HG02642 (cell line): Measurements from ENCODE around the gene TRAPPC12.
"Not testable (repeated sequence)": the region's sequence is repeated elsewhere in the genome, so short reads cannot be mapped to it uniquely, and the experiment has no call there.

Experiments used
- ATAC-seq: cut with Tn5 transposase; IDR thresholded peaks from one replicate; pipeline ENCODE4 v1.9.1; 2021; ENCODE audit warnings: mild to moderate bottlenecking; ENCODE audit not compliant: unreplicated experiment, poor library complexity

TRAPPC12 gene

GRCh38 chr2:3451169-3451568 is 71.7 kb downstream of the TRAPPC12 start:
- no peak for ATAC-seq

DNA sequence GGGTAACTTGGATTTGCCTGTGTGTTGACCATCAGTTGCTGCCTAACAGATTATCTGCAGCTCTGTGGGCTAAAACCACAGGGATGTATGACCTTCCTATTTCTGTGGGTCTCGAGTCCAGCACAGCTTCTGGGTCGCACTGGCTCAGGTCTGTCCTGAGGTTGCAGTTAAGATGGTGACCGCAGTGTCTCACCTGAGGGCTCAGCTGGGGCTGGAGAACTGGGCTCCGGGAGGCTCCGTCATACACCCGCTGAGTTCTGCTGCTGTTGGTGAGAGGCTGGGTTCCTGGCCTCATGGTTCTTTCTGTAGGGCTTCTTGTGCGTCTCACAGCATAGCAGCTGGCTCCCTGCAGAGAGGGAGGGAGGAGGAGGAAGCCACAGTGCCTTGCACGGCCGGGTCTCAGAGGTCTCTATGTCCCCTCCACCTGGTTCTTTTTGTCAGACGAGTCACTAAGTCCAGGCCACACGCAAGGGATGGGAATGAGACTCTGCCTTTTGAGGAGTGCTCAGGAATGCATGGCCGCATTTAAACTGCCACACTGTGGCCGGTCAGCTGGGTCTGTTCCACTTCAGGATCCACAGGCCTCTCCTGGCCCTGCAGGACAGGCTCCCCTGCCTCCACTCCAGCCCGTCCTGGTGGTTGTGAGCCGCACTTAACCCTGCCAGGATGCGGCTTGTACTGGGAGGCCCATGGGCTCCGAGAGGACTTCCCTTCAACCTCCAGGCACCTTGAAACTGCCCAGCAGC is 72.6 kb downstream of the TRAPPC12 start:
- ATAC-seq, result no peak

- no peak for ATAC-seq
Measured at GRCh38 chr2:3453190-3453999, 73.9 kb downstream of the TRAPPC12 start.

DNA sequence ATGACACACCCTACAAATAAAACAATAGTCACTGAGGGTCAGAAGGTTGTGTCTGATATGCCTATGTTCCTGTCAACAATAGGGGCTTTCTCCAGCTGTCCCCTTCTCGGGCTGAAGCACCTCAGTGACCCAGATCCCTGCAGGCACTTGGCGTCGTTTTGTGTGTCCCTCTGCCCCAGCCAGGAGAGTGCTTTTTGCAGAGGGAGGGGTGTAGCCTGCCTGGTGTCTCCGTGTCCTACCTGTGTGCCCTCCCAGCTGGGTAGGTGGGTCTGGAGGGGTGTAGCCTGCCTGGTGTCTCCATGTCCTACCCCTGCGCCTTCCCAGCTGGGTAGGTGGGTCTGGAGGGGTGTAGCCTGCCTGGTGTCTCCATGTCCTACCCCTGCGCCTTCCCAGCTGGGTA is 74.5 kb downstream of the TRAPPC12 start:
- not testable (repeated sequence) for ATAC-seq

DNA sequence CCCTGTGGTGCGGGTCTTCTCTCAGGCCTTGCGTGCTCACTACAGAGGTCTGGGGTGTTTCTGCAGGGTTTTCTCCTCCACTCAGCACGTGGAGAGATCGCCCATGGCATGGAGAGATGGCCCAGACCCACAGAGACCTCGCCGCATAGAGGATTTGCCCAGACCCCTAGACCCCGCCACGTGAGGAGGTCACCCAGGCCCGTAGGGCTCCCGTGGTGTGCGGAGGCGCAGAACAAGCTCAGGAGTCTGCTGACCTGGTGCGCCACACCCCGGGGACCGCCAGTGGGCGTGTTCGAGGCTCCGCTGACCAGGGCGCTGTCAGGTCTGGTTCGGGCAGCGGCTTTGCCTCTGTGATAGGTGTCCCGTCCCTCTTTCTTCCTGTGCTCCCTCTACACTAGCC is 75.3 kb downstream of the TRAPPC12 start:
- no peak for ATAC-seq

DNA sequence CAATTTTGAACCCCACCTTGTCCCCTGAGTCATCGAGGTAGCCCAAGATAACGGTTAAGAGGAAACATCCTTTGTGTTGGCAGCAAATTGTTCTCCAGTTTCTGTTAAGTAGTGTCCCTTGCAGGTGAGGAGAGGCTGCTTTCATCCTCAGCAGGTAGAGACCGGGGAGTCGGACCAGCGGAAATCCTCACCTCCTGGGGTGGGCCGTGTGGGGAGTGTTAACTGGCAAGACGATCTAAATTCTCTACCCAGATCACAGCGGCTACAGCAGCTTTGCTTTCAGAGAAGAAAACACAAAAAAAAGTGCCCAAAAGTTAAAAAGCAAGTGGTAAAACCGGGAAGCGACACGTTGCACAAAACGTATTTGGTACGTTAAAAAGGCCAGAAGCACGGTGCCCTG is 76.6 kb downstream of the TRAPPC12 start:
- ATAC-seq, result no peak

DNA sequence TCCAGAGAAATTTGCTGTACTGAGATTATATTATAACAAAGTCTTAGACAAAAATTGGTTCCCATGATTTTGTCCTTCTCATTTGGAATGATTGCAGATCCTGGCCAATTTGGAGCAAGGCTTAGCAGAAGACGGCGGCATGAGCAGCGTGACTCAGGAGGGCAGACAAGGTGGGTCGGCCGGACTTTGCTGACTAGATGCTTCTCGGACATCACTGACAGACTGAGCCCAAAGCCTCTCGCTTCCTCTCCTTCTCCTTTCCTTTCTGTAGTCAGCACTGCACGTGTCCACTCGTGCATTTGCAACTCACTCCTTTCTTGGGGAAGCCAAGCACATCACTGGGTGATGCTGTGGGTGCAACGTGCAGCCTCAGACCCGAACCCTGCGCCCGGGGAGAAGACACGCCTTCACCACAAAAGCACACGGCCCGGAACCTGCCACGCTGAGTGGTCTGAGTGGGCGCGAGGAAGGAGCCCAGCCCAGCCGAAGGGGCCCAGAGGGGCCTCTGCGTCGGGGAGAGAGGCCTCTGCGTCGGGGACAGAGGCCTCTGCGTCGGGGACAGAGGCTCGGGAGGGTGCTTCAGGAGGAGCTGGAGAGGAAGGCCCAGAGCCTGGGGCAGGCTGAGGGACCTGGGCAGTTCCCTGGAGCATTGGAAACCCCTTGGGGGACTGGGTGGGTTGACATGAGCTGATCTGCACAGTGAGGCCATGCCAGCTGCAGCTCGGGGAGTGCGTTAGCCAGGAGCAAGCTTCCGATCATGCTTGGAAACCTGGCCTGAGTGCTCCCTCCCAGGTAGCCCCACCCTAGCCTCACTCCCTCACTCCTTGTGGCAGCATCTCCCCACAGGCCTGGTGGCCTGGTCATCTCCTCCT is 78.3 kb downstream of the TRAPPC12 start:
- ATAC-seq, result no peak

GRCh38 chr2:3458396-3459184 is 79.1 kb downstream of the TRAPPC12 start:
- ATAC-seq, result no peak

- no peak for ATAC-seq
Measured at GRCh38 chr2:3459185-3460015, 79.9 kb downstream of the TRAPPC12 start.

- ATAC-seq, result no peak
Measured at GRCh38 chr2:3460156-3460555, 80.7 kb downstream of the TRAPPC12 start.

- ATAC-seq, result no peak
Measured at GRCh38 chr2:3460831-3461800, 81.6 kb downstream of the TRAPPC12 start.

DNA sequence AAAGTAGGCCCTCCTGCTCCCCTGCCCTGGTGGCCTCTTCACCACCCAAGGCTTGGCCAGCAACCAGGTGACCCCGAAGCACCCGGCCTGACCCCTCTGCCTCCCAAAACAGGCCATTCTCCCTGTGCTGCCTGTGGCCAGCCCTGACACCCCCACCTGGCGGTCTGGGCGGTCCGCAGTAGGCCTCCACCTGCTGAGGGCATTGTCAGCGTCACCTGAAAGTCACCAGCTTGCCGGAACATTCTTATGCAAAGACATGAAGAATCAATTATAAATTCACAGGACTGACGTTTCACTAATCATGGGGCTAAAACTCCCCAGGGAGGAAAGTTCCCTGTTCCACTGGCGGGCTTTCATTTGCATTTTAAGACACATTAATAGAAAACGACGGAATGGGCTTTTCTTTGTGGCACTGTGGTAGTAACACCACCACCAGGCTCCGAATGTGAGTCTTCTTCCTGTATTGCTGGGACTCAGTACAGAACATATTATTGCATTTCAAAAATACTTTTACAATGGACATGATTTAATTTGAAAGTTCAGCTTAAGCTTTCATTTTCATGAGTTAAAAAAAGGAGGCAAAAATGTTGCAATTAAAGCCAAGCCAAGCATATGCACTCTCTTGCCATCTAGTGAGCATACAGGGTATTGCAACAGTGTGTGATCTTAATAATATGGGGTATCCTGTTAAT is 82.5 kb downstream of the TRAPPC12 start:
- peak; percentile 67 for ATAC-seq

GRCh38 chr2:3462493-3463104 is 83.1 kb downstream of the TRAPPC12 start:
- ATAC-seq, result no peak

DNA sequence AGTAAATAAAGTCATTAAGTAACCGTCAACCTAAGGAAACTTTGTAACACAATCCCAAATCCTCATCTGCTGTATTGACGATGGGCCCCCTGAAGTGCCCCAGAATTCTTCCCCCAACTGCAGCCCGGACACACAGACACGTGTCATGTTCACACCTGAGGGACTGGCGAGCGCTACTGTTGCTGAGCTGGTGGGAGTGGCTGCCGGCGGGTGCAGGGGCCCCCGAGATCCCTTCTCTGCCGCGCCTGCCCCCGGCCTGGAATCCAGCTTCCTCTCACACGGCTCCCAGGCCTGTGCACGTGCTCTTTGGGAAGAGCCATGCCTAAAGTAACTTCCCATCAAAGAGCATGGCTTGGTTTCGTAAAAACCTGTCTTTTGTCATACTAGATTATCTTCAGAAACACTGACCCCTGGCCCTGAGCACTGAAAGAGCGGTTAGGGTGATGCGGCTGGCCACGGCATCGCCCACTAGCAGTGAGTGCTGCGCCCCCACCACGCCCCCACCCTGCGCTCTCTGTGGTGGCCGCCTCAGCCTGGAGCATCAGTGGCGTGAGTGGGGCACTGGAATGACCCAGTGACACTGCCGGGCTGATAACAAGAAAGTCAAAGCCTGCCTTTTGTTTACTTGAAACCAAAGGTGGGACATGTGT is 83.8 kb downstream of the TRAPPC12 start:
- no peak for ATAC-seq

DNA sequence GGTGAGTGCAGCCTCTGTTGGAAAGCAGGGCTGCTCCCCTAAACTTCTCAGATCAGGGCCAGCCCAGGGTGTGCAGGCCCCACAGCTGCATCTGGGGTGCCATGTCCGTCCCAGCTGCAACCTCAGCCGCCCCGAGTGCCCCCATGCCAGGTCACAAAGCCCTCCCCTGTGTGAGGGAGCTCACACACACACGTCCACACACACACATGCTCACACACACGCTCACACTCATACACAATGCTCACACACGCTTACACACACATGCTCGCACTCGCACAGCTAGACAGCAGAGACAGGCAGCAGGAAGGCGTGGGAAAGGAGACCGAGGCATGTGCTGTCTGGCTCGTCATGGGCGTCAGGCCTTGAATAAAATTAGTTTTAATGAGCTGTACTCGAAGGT is 84.5 kb downstream of the TRAPPC12 start:
- no peak for ATAC-seq

GRCh38 chr2:3464401-3465005 is 85.0 kb downstream of the TRAPPC12 start:
- ATAC-seq, result no peak
